Endothelial cell of umbilical vein (primary cell): Measurements from ENCODE around the gene SCAMP4. TPM values are rescaled to one million over a fixed set of nuclear protein-coding genes. Genes with fewer than 3 reads are reported as not detected.

Source experiments
- BruUV-seq: library from RNA; stranded (reverse); fragments of 400-500 nt; replicated peaks from 2 replicates; lab custom pipeline; 2021; lab: Mats Ljungman, UMichigan
- CTCF ChIA-PET: fragments of 300-600, 350-600 bp; sonication (Branson Sonifier 250); formaldehyde crosslinking; loops from one replicate; lab custom pipeline; 2021; ENCODE audit warnings: antibody characterized with exemption, inconsistent platforms; lab: Charles Lee
- POLR2A ChIA-PET: fragments of 300-600, 350-600 bp; sonication (Branson Sonifier 250); formaldehyde crosslinking; loops from one replicate; lab custom pipeline; 2021; ENCODE audit warnings: antibody characterized with exemption, inconsistent platforms; lab: Charles Lee
- DNase-seq: peaks from one replicate; pipeline ENCODE4 v3.0.0-alpha.2; 2011; ENCODE audit warnings: low read depth, low spot score
- FAIRE-seq: peaks from 2 replicates; lab custom pipeline; 2011; peaks lifted over from hg19 to GRCh38; lab: Jason Lieb, UNC
- H2AFZ ChIP-seq: 2 replicates; pipeline ENCODE4 v1.6.0; 2012; ENCODE audit warnings: low read depth, low read length, control low read depth, inconsistent platforms
- H3K27ac ChIP-seq: 2 replicates; pipeline ENCODE4 v1.5.1; 2011; ENCODE audit warnings: low read depth, mild to moderate bottlenecking, control low read depth, low read length, moderate library complexity; ENCODE audit not compliant: insufficient read depth
- H3K27me3 ChIP-seq, 2 experiments: 2 replicates each; pipeline versions ENCODE4 v1.6.0 to v1.6.1; 2011; ENCODE audit warnings: low read length in 2 of 2, mixed read lengths in 1 of 2; ENCODE audit not compliant: control insufficient read depth in 2 of 2, insufficient read depth in 2 of 2
- H3K36me3 ChIP-seq, 2 experiments: 2 replicates in 1 of 2; 3 replicates in 1 of 2; pipeline ENCODE4 v1.5.1; 2011; ENCODE audit warnings: low read length in 2 of 2, mild to moderate bottlenecking in 1 of 2, moderate library complexity in 1 of 2; ENCODE audit not compliant: control insufficient read depth in 2 of 2, insufficient read depth in 2 of 2; ENCODE audit errors: extremely low read depth in 1 of 2
- H3K4me1 ChIP-seq: 3 replicates; pipeline ENCODE4 v1.5.1; 2011; ENCODE audit warnings: mild to moderate bottlenecking, low read length; ENCODE audit not compliant: control insufficient read depth, insufficient read depth; ENCODE audit errors: extremely low read depth
- H3K4me2 ChIP-seq: 2 replicates; pipeline ENCODE4 v1.6.1; 2011; ENCODE audit warnings: low read length, control low read depth, mixed read lengths; ENCODE audit not compliant: insufficient read depth
- H3K4me3 ChIP-seq, 3 experiments: fragments of 200-600 bp in 1 of 3; sonication (generic), shearing (Covaris generic) in 1 of 3; replicated peaks in 1 of 3; 2 replicates each; pipeline ENCODE4 v1.5.1; 2011 to 2016; ENCODE audit warnings: control low read depth in 3 of 3, low read length in 3 of 3, mild to moderate bottlenecking in 2 of 3, inconsistent platforms in 1 of 3, low read depth in 1 of 3, moderate library complexity in 1 of 3; ENCODE audit not compliant: insufficient read depth in 1 of 3
- H3K79me2 ChIP-seq: 2 replicates; pipeline ENCODE4 v1.6.0; 2012; ENCODE audit warnings: low read length, inconsistent platforms; ENCODE audit not compliant: control insufficient read depth, insufficient read depth
- H3K9ac ChIP-seq: replicated peaks from 2 replicates; pipeline ENCODE3; 2011; ENCODE audit warnings: low read length, control low read depth; ENCODE audit not compliant: insufficient read depth; ENCODE audit errors: extremely low read depth
- H3K9me1 ChIP-seq: replicated peaks from 3 replicates; pipeline ENCODE4 v1.6.0; 2011; ENCODE audit warnings: mild to moderate bottlenecking, low read length; ENCODE audit not compliant: control insufficient read depth, insufficient read depth; ENCODE audit errors: extremely low read depth
- H3K9me3 ChIP-seq: replicated peaks from 2 replicates; pipeline ENCODE4 v1.5.1; 2012; ENCODE audit warnings: low read length, inconsistent platforms; ENCODE audit not compliant: control insufficient read depth, insufficient read depth
- H4K20me1 ChIP-seq: replicated peaks from 2 replicates; pipeline ENCODE3; 2011; ENCODE audit warnings: mild to moderate bottlenecking, low read length; ENCODE audit not compliant: control insufficient read depth, insufficient read depth; ENCODE audit errors: extremely low read depth
- EZH2 ChIP-seq: IDR thresholded peaks from 2 replicates; pipeline ENCODE4 v1.6.1; 2012; ENCODE audit warnings: borderline replicate concordance, low read depth, mild to moderate bottlenecking, moderate library complexity, low read length, inconsistent platforms; ENCODE audit not compliant: severe bottlenecking
- FOS ChIP-seq: IDR thresholded peaks from 2 replicates; pipeline ENCODE4 v1.6.1; 2011; ENCODE audit warnings: mild to moderate bottlenecking, low read length, moderate library complexity, borderline replicate concordance; ENCODE audit not compliant: insufficient read depth
- GATA2 ChIP-seq: IDR thresholded peaks from 2 replicates; pipeline ENCODE4 v1.7.0; 2011; ENCODE audit warnings: low read depth, mild to moderate bottlenecking, moderate library complexity, mixed read lengths, low read length; ENCODE audit not compliant: insufficient read length, insufficient read depth
- JUN ChIP-seq: IDR thresholded peaks from 2 replicates; pipeline ENCODE4 v1.6.1; 2011; ENCODE audit warnings: borderline replicate concordance, low read depth; ENCODE audit not compliant: insufficient read length, insufficient read depth
- MAX ChIP-seq: IDR thresholded peaks from 2 replicates; pipeline ENCODE4 v1.6.1; 2011; ENCODE audit not compliant: insufficient read depth, insufficient read length
- MYC ChIP-seq: IDR thresholded peaks from one replicate; pipeline ENCODE4 v1.6.1; 2011; ENCODE audit warnings: mild to moderate bottlenecking, low read depth, low read length
- POLR2A ChIP-seq: IDR thresholded peaks from 2 replicates; pipeline ENCODE4 v1.6.1; 2012; ENCODE audit warnings: low read depth, mild to moderate bottlenecking, control low read depth, low read length
- POLR2AphosphoS5 ChIP-seq: IDR thresholded peaks from 2 replicates; pipeline ENCODE4 v1.6.1; 2012; ENCODE audit warnings: low read depth, mild to moderate bottlenecking, control low read depth, low read length, moderate library complexity; ENCODE audit not compliant: insufficient read depth
- dilution Hi-C: fragments of 300-500 bp; cut with MboI; formaldehyde crosslinking; loops from one replicate; pipeline ENCODE4 v1.15.0; 2019; ENCODE audit warnings: low sequenced_read_pairs; ENCODE audit not compliant: extremely low pct_ligation_motif_present
- intact Hi-C: fragments of 100-400 bp; cut with micrococcal nuclease; formaldehyde crosslinking; loops from one replicate; pipeline ENCODE4 v1.10.0; 2022
- polyA plus RNA-seq, 4 experiments: library from polyadenylated mRNA; depleted of rRNA in 3 of 4; stranded (reverse) in 3 of 4; unstranded in 1 of 4; fragments of >200 nt; gene quantifications; 2 replicates each; pipeline versions ENCODE4 v1.2.1 to v1.2.3, GENCODE V29; 2011 to 2012; ENCODE audit warnings: missing spikeins in 1 of 4
- total RNA-seq: library from RNA; stranded (reverse); gene quantifications from 2 replicates; pipeline ENCODE4 v1.2.3, GENCODE V29; 2021
- TF ChIP-seq, protein P1 (sequence below), 2 donors: IDR thresholded peaks; 1 replicate in 1 of 2; 2 replicates in 1 of 2; pipeline ENCODE4 v1.5.1; 2011; ENCODE audit warnings: low read length in 2 of 2, mild to moderate bottlenecking in 2 of 2, moderate library complexity in 2 of 2, control low read depth in 1 of 2, inconsistent platforms in 1 of 2, low read depth in 1 of 2; ENCODE audit not compliant: insufficient read depth in 1 of 2; ENCODE audit errors: extremely low read depth in 1 of 2

The SCAMP4 gene
- total and polyA plus RNA-seq, 2 donors (not counting 3 experiments of a cell fraction or from before 2014, with no cell fraction given), result 24.4 to 68.2 TPM

- Histone ChIP-seq H3K27ac (no peak overlapping the region), H3K4me2 (no peak overlapping the region), H3K9ac (no peak overlapping the region), H4K20me1 (no peaks in the 10 kb centered on the region), H3K36me3 (peaks cover 0 to 24% of the 10 kb centered on the region in 2 experiments), H3K4me3 (no peak overlapping the region), H2AFZ (no peak overlapping the region), H3K79me2 (peaks cover 24% of the 10 kb centered on the region), H3K9me3 (no peaks in the 10 kb centered on the region), H3K9me1 (no peaks in the 10 kb centered on the region), H3K27me3 (no peaks in the 10 kb centered on the region), H3K4me1 (no peaks in the 10 kb centered on the region)
- intact Hi-C loops, result no loop called here
- ChIA-PET POLR2A (no interaction called here), CTCF (no interaction called here)
- dilution Hi-C loops, result no loop called here
- no peak for DNase-seq
- no TSS peak for BruUV-seq
- no peak for FAIRE-seq
- TF ChIP-seq FOS, result no peak
- no peak for TF ChIP-seq JUN
- no peak for TF ChIP-seq GATA2
- TF ChIP-seq, protein P1, sequence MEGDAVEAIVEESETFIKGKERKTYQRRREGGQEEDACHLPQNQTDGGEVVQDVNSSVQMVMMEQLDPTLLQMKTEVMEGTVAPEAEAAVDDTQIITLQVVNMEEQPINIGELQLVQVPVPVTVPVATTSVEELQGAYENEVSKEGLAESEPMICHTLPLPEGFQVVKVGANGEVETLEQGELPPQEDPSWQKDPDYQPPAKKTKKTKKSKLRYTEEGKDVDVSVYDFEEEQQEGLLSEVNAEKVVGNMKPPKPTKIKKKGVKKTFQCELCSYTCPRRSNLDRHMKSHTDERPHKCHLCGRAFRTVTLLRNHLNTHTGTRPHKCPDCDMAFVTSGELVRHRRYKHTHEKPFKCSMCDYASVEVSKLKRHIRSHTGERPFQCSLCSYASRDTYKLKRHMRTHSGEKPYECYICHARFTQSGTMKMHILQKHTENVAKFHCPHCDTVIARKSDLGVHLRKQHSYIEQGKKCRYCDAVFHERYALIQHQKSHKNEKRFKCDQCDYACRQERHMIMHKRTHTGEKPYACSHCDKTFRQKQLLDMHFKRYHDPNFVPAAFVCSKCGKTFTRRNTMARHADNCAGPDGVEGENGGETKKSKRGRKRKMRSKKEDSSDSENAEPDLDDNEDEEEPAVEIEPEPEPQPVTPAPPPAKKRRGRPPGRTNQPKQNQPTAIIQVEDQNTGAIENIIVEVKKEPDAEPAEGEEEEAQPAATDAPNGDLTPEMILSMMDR (IDR thresholded peaks at IDR 0.05; ENCODE audit: extremely low read depth in 1 of 2, insufficient read depth in 1 of 2, low read depth in 1 of 2, low read length in 2 of 2), result no peak
- no peak for TF ChIP-seq MAX
- no peak for TF ChIP-seq POLR2AphosphoS5
- no peak for TF ChIP-seq EZH2
- TF ChIP-seq POLR2A, result no peak
- no peak for TF ChIP-seq MYC
Measured at GRCh38 chr19:1974381-1975161, 69.4 kb downstream of the SCAMP4 start.
